HepG2 (cell line): Measurements from ENCODE around the gene CARS2. TPM values are rescaled to one million over a fixed set of nuclear protein-coding genes. Genes with fewer than 3 reads are reported as not detected.
A peak's percentile ranks its signal among the peaks of the same experiment; 100 is the strongest.

ENCODE experiments used
- GATAD2A ChIP-seq: IDR thresholded peaks from 2 replicates; pipeline ENCODE4 v1.6.1; 2016
- GTF2F1 ChIP-seq: fragments of 150-350 bp; IDR thresholded peaks from 2 replicates; pipeline ENCODE4 v1.6.1; 2014; ENCODE audit warnings: low read length
- IRX3 ChIP-seq: sonication (generic); formaldehyde crosslinking; IDR thresholded peaks from 2 replicates; pipeline ENCODE4 v1.8.1; 2023; ENCODE audit warnings: mild to moderate bottlenecking, low read depth, missing genetic modification reagents, borderline replicate concordance
- KAT7 ChIP-seq: IDR thresholded peaks from 2 replicates; pipeline ENCODE4 v1.6.1; 2018; ENCODE audit warnings: borderline replicate concordance, missing compliant biosample characterization
- MAFK ChIP-seq, 2 experiments: IDR thresholded peaks in 1 of 2; conservative IDR thresholded peaks in 1 of 2; 2 replicates each; pipeline ENCODE4 v1.6.1; 2011; ENCODE audit warnings: improper control_type of control experiment in 2 of 2, low read length in 2 of 2
- MLLT10 ChIP-seq: sonication (generic); formaldehyde crosslinking; IDR thresholded peaks from 2 replicates; pipeline ENCODE4 v1.4.0; 2020; ENCODE audit warnings: missing genetic modification reagents
- NFE2 ChIP-seq: sonication (generic); formaldehyde crosslinking; IDR thresholded peaks from 2 replicates; pipeline ENCODE4 v1.4.0; 2020; ENCODE audit warnings: missing genetic modification reagents
- POLR2A ChIP-seq, 2 experiments: IDR thresholded peaks; 2 replicates each; pipeline ENCODE4 v1.6.1; 2011; ENCODE audit warnings: low read depth in 2 of 2, low read length in 2 of 2, mild to moderate bottlenecking in 1 of 2, moderate library complexity in 1 of 2; ENCODE audit not compliant: insufficient read depth in 1 of 2
- POLR2AphosphoS5 ChIP-seq: IDR thresholded peaks from 2 replicates; pipeline ENCODE4 v1.6.1; 2012; ENCODE audit warnings: low read depth, low read length
- RORA ChIP-seq: sonication (generic); formaldehyde crosslinking; IDR thresholded peaks from 2 replicates; pipeline ENCODE4 v1.5.0; 2020; ENCODE audit warnings: mild to moderate bottlenecking, missing genetic modification reagents, moderate library complexity
- SRSF1 ChIP-seq: fragments of 200-400 bp; formaldehyde crosslinking; optimal IDR thresholded peaks from 2 replicates; pipeline ENCODE3; 2017; ENCODE audit warnings: mild to moderate bottlenecking, low read depth, low read length, moderate library complexity
- TP53 ChIP-seq: sonication (generic); formaldehyde crosslinking; conservative IDR thresholded peaks from 2 replicates; pipeline ENCODE4 v1.4.0; 2020; ENCODE audit warnings: missing genetic modification reagents
- XRCC5 ChIP-seq: fragments of 200-400 bp; formaldehyde crosslinking; optimal IDR thresholded peaks from 2 replicates; pipeline ENCODE3; 2017; ENCODE audit warnings: mild to moderate bottlenecking, low read length
- ZFP62 ChIP-seq: sonication (generic); formaldehyde crosslinking; IDR thresholded peaks from 2 replicates; pipeline ENCODE4 v1.4.0; 2020; ENCODE audit warnings: missing genetic modification reagents
- ZNF12 ChIP-seq: sonication (generic); formaldehyde crosslinking; IDR thresholded peaks from 2 replicates; pipeline ENCODE4 v1.5.0; 2020; ENCODE audit warnings: missing genetic modification reagents
- ZNF160 ChIP-seq: sonication (generic); formaldehyde crosslinking; IDR thresholded peaks from 2 replicates; pipeline ENCODE4 v1.8.0; 2022; ENCODE audit warnings: mild to moderate bottlenecking, inconsistent platforms, missing genetic modification reagents
- ZNF615 ChIP-seq: sonication (generic); formaldehyde crosslinking; IDR thresholded peaks from 2 replicates; pipeline ENCODE4 v1.5.0; 2020; ENCODE audit warnings: mild to moderate bottlenecking, missing genetic modification reagents, borderline replicate concordance
- ZNF850 ChIP-seq: sonication (generic); formaldehyde crosslinking; conservative IDR thresholded peaks from 2 replicates; pipeline ENCODE4 v1.9.0; 2021; ENCODE audit warnings: mild to moderate bottlenecking, missing genetic modification reagents
- polyA plus RNA-seq, 8 experiments: library from polyadenylated mRNA; depleted of rRNA in 3 of 8; stranded (reverse) in 7 of 8; unstranded in 1 of 8; fragments of >200 nt; fragmentation: Illumina TruSeq in 4 of 8; extraction: Trizol in 4 of 8; gene quantifications; 2 replicates each; pipeline versions ENCODE4 v1.2.1 to v1.2.3, GENCODE V29; 2011 to 2016; ENCODE audit warnings: low read depth in 4 of 8, missing spikeins in 1 of 8, mixed read lengths in 1 of 8; ENCODE audit not compliant: insufficient read depth in 1 of 8
- total RNA-seq, 5 experiments: library from RNA; depleted of rRNA; stranded (reverse); fragments of >200 nt; fragmentation: Illumina TruSeq; extraction: Trizol; gene quantifications; 2 replicates each; pipeline ENCODE4 v1.2.3, GENCODE V29; 2016; ENCODE audit warnings: low read depth in 1 of 5
- TF ChIP-seq, protein P1 (sequence below): sonication (generic); formaldehyde crosslinking; IDR thresholded peaks from 2 replicates; pipeline ENCODE4 v1.8.1; 2023; ENCODE audit warnings: mild to moderate bottlenecking, missing genetic modification reagents
- TF ChIP-seq, protein P2 (sequence below): IDR thresholded peaks from 2 replicates; pipeline ENCODE4 v1.6.1; 2016; ENCODE audit warnings: missing genetic modification reagents, missing compliant biosample characterization
- TF ChIP-seq, protein P3 (sequence below): sonication (generic); formaldehyde crosslinking; IDR thresholded peaks from 2 replicates; pipeline ENCODE4 v1.4.0; 2020; ENCODE audit warnings: mild to moderate bottlenecking, missing genetic modification reagents
- TF ChIP-seq, protein P4 (sequence below): IDR thresholded peaks from 2 replicates; pipeline ENCODE4 v1.4.0; 2020; ENCODE audit warnings: mild to moderate bottlenecking, missing genetic modification reagents
- TF ChIP-seq, protein P5 (sequence below): sonication (generic); formaldehyde crosslinking; IDR thresholded peaks from 2 replicates; pipeline ENCODE4 v1.4.0; 2020; ENCODE audit warnings: low read depth, mild to moderate bottlenecking, missing genetic modification reagents

Gene CARS2
- total and polyA plus RNA-seq, 2 of the 13 experiments (the other 11 are each of a cell fraction or from before 2014, with no cell fraction given) = 41.1 to 59.3 TPM

DNA sequence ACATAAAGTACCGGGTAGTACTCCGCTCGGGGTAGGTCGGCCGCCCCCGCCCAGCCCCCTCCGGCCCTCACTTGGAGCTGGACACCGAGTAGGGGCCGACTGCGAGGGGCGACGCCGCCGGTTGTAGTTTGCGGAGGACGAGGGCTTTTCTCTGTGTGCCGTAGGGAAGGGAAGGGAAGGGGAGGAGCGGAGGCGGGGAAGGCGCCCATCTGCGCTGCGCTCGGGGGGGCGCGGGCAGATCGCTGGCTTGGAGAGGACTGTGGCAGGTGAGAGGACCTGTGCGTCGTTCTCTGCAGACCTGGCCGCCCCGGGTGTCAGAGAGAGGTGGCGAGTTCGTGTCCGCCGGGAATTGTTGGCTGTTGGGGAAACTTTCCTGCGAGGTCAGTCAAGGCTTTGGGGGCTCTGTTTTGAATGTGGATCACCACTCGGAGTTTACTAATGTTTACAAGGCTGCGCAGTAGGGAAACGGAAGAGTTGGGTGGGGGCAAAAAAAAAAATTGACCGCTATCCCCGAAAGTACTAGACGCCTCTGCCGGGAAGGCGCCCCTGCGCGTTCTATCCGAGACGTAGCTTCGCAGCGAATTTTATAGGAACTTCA lies 9.0 kb upstream of the CARS2 start (continued):
- TF ChIP-seq, protein P1, sequence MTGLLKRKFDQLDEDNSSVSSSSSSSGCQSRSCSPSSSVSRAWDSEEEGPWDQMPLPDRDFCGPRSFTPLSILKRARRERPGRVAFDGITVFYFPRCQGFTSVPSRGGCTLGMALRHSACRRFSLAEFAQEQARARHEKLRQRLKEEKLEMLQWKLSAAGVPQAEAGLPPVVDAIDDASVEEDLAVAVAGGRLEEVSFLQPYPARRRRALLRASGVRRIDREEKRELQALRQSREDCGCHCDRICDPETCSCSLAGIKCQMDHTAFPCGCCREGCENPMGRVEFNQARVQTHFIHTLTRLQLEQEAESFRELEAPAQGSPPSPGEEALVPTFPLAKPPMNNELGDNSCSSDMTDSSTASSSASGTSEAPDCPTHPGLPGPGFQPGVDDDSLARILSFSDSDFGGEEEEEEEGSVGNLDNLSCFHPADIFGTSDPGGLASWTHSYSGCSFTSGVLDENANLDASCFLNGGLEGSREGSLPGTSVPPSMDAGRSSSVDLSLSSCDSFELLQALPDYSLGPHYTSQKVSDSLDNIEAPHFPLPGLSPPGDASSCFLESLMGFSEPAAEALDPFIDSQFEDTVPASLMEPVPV (CRISPR knock-in tag) = peak; percentile 65; the same call in 1 of the 2 replicates
- TF ChIP-seq GTF2F1 = peak; percentile 84; the same call in 1 of the 2 replicates
- no peak for TF ChIP-seq ZNF615 (CRISPR knock-in tag)
- TF ChIP-seq POLR2A (IDR thresholded peaks at IDR 0.05; ENCODE audit: insufficient read depth in 1 of 2, low read depth in 2 of 2, low read length in 2 of 2) = peak in 1 of 2 experiments; percentile 100; a peak in 2 of 4 replicates
- no peak for TF ChIP-seq TP53 (CRISPR knock-in tag)
- TF ChIP-seq ZFP62 (CRISPR knock-in tag) = no peak
- peak; percentile 100 for TF ChIP-seq POLR2AphosphoS5
- TF ChIP-seq GATAD2A = peak; percentile 38; the same call in 1 of the 2 replicates
- no peak for TF ChIP-seq RORA (CRISPR knock-in tag)
- no peak for TF ChIP-seq MAFK (conservative IDR thresholded peaks at IDR 0.05 in 1 of 2, IDR thresholded peaks at IDR 0.05 in 1 of 2; ENCODE audit: low read length in 2 of 2)
- TF ChIP-seq KAT7 (CRISPR knock-in tag) = peak; percentile 57; the same call in 1 of the 2 replicates
- TF ChIP-seq, protein P2, sequence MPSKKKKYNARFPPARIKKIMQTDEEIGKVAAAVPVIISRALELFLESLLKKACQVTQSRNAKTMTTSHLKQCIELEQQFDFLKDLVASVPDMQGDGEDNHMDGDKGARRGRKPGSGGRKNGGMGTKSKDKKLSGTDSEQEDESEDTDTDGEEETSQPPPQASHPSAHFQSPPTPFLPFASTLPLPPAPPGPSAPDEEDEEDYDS (CRISPR knock-in tag) = no peak
- 0 out of 2 replicates have a peak, but pooled peaks have one; percentile 30 for TF ChIP-seq ZNF160 (CRISPR knock-in tag)
- TF ChIP-seq, protein P3, sequence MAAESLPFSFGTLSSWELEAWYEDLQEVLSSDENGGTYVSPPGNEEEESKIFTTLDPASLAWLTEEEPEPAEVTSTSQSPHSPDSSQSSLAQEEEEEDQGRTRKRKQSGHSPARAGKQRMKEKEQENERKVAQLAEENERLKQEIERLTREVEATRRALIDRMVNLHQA (CRISPR knock-in tag) = no peak
- no peak for TF ChIP-seq MLLT10
- no peak for TF ChIP-seq SRSF1
- TF ChIP-seq, protein P4, sequence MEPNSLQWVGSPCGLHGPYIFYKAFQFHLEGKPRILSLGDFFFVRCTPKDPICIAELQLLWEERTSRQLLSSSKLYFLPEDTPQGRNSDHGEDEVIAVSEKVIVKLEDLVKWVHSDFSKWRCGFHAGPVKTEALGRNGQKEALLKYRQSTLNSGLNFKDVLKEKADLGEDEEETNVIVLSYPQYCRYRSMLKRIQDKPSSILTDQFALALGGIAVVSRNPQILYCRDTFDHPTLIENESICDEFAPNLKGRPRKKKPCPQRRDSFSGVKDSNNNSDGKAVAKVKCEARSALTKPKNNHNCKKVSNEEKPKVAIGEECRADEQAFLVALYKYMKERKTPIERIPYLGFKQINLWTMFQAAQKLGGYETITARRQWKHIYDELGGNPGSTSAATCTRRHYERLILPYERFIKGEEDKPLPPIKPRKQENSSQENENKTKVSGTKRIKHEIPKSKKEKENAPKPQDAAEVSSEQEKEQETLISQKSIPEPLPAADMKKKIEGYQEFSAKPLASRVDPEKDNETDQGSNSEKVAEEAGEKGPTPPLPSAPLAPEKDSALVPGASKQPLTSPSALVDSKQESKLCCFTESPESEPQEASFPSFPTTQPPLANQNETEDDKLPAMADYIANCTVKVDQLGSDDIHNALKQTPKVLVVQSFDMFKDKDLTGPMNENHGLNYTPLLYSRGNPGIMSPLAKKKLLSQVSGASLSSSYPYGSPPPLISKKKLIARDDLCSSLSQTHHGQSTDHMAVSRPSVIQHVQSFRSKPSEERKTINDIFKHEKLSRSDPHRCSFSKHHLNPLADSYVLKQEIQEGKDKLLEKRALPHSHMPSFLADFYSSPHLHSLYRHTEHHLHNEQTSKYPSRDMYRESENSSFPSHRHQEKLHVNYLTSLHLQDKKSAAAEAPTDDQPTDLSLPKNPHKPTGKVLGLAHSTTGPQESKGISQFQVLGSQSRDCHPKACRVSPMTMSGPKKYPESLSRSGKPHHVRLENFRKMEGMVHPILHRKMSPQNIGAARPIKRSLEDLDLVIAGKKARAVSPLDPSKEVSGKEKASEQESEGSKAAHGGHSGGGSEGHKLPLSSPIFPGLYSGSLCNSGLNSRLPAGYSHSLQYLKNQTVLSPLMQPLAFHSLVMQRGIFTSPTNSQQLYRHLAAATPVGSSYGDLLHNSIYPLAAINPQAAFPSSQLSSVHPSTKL (CRISPR knock-in tag) = peak; percentile 15; the same call in 1 of the 2 replicates
- TF ChIP-seq ZNF850 (CRISPR knock-in tag) = peak; percentile 85; the same call in 1 of the 2 replicates
- TF ChIP-seq ZNF12 (CRISPR knock-in tag) = no peak
- TF ChIP-seq XRCC5 = no peak
- TF ChIP-seq IRX3 (CRISPR knock-in tag) = no peak
- TF ChIP-seq, protein P5, sequence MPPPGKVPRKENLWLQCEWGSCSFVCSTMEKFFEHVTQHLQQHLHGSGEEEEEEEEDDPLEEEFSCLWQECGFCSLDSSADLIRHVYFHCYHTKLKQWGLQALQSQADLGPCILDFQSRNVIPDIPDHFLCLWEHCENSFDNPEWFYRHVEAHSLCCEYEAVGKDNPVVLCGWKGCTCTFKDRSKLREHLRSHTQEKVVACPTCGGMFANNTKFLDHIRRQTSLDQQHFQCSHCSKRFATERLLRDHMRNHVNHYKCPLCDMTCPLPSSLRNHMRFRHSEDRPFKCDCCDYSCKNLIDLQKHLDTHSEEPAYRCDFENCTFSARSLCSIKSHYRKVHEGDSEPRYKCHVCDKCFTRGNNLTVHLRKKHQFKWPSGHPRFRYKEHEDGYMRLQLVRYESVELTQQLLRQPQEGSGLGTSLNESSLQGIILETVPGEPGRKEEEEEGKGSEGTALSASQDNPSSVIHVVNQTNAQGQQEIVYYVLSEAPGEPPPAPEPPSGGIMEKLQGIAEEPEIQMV (CRISPR knock-in tag) = peak; percentile 69; the same call in 1 of the 2 replicates
- no peak for TF ChIP-seq NFE2
